GM23248 (cell line): Measurements from ENCODE around the gene NOS1.

Experiments
- EZH2 ChIP-seq: fragments of 200-600 bp; sonication (generic); IDR thresholded peaks from 2 replicates; pipeline ENCODE4 v1.6.1; 2018; ENCODE audit warnings: antibody characterized with exemption, mild to moderate bottlenecking; ENCODE audit not compliant: insufficient read depth, poor library complexity, severe bottlenecking
- EZH2phosphoT487 ChIP-seq: fragments of 200-600 bp; sonication (generic); IDR thresholded peaks from 2 replicates; pipeline ENCODE4 v1.6.1; 2018; ENCODE audit warnings: antibody characterized with exemption, moderate library complexity, mild to moderate bottlenecking, low read depth; ENCODE audit not compliant: insufficient read depth

- TF ChIP-seq EZH2 = no peak
- no peak for TF ChIP-seq EZH2phosphoT487
Observed at GRCh38 chr12:117261247-117261646, 100.2 kb downstream of the NOS1 start.
